HepG2 (cell line): Measurements from ENCODE around the gene PTK7. TPM values are rescaled to one million over a fixed set of nuclear protein-coding genes. Genes with fewer than 3 reads are reported as not detected.
A peak's percentile ranks its signal among the peaks of the same experiment; 100 is the strongest.

Experiments used
- ATAC-seq: fragments of 200-7000 bp; cut with Tn5 transposase; 3 replicates; pipeline ENCODE4 v1.9.1; 2020; ENCODE audit warnings: mild to moderate bottlenecking, moderate library complexity
- BruUV-seq: library from RNA; stranded (reverse); fragments of 400-500 nt; replicated peaks from 2 replicates; lab custom pipeline; 2021; lab: Mats Ljungman, UMichigan
- CTCF ChIA-PET: fragments of 300-600 bp; formaldehyde crosslinking; extraction: SDS; loops from one replicate; lab custom pipeline; 2021; ENCODE audit warnings: low total read pairs, inconsistent platforms, low intra/inter-chr PET ratio; lab: Yijun Ruan, JAX
- POLR2A ChIA-PET: fragments of 350-600 bp; sonication (Branson Sonifier 250); formaldehyde crosslinking; loops from one replicate; lab custom pipeline; 2020; ENCODE audit warnings: antibody characterized with exemption, inconsistent platforms; lab: Yijun Ruan, JAX
- DNase-seq: peaks from one replicate; pipeline ENCODE4 v3.0.0-alpha.2; 2015; ENCODE audit warnings: low spot score
- FAIRE-seq: peaks from 3 replicates; lab custom pipeline; 2011; peaks lifted over from hg19 to GRCh38; lab: Jason Lieb, UNC
- H2AFZ ChIP-seq: one replicate; pipeline ENCODE4 v1.6.1; 2011; ENCODE audit warnings: low read length, inconsistent platforms
- H3K27ac ChIP-seq: fragments of 300-600 bp; 3 replicates; pipeline ENCODE4 v1.8.0; 2011; ENCODE audit warnings: mixed run types, mild to moderate bottlenecking, mixed read lengths, low read length, inconsistent platforms; ENCODE audit not compliant: insufficient read depth; ENCODE audit errors: extremely low read length
- H3K27me3 ChIP-seq, 2 experiments: fragments of 200-600 bp in 1 of 2; 2 replicates in 1 of 2; 3 replicates in 1 of 2; pipeline versions ENCODE4 v1.6.0 to v1.8.0; 2011; ENCODE audit warnings: low read length in 2 of 2, mild to moderate bottlenecking in 2 of 2, moderate library complexity in 2 of 2, inconsistent platforms in 1 of 2; ENCODE audit not compliant: insufficient read depth in 2 of 2, control insufficient read depth in 1 of 2
- H3K36me3 ChIP-seq, 2 experiments: fragments of 200-600 bp in 1 of 2; replicated peaks in 1 of 2; 2 replicates in 1 of 2; 3 replicates in 1 of 2; pipeline versions ENCODE4 v1.5.1 to v1.8.0; 2011; ENCODE audit warnings: low read length in 2 of 2, inconsistent platforms in 1 of 2; ENCODE audit not compliant: insufficient read depth in 2 of 2, control insufficient read depth in 1 of 2
- H3K4me1 ChIP-seq: 2 replicates; pipeline ENCODE4 v1.5.1; 2012; ENCODE audit warnings: low read length, inconsistent platforms; ENCODE audit not compliant: insufficient read depth
- H3K4me2 ChIP-seq: 2 replicates; pipeline ENCODE4 v1.6.0; 2011; ENCODE audit warnings: low read depth, low read length, inconsistent platforms
- H3K4me3 ChIP-seq, 3 experiments: fragments of 200-600 bp in 1 of 3; sonication (generic), shearing (Covaris generic) in 1 of 3; replicated peaks in 1 of 3; 2 replicates each; pipeline ENCODE4 v1.5.1; 2011 to 2016; ENCODE audit warnings: low read length in 3 of 3, inconsistent platforms in 2 of 3, low read depth in 2 of 3, mild to moderate bottlenecking in 2 of 3, control low read depth in 1 of 3, mixed read lengths in 1 of 3; ENCODE audit not compliant: insufficient read depth in 1 of 3
- H3K79me2 ChIP-seq: one replicate; pipeline ENCODE4 v1.6.1; 2011; ENCODE audit warnings: low read length, inconsistent platforms; ENCODE audit not compliant: insufficient read depth
- H3K9ac ChIP-seq: 2 replicates; pipeline ENCODE4 v1.6.0; 2011; ENCODE audit warnings: mild to moderate bottlenecking, low read depth, low read length, inconsistent platforms; ENCODE audit not compliant: insufficient read depth
- H3K9me3 ChIP-seq: 2 replicates; pipeline ENCODE4 v1.5.1; 2012; ENCODE audit warnings: mild to moderate bottlenecking, low read length
- H4K20me1 ChIP-seq: 2 replicates; pipeline ENCODE4 v1.6.0; 2011; ENCODE audit warnings: inconsistent platforms, mild to moderate bottlenecking, low read length, moderate library complexity; ENCODE audit not compliant: insufficient read depth
- MBD4 ChIP-seq: IDR thresholded peaks from 2 replicates; pipeline ENCODE4 v1.6.1; 2012; ENCODE audit warnings: low read length, inconsistent platforms, borderline replicate concordance
- NRL ChIP-seq: sonication (generic); formaldehyde crosslinking; IDR thresholded peaks from 2 replicates; pipeline ENCODE4 v1.5.0; 2020; ENCODE audit warnings: missing genetic modification reagents, mild to moderate bottlenecking, moderate library complexity, borderline replicate concordance
- PPARG ChIP-seq: conservative IDR thresholded peaks from 2 replicates; pipeline ENCODE4 v1.6.1; 2016; ENCODE audit warnings: missing biosample characterization, missing genetic modification reagents
- SALL1 ChIP-seq: sonication (generic); formaldehyde crosslinking; IDR thresholded peaks from 2 replicates; pipeline ENCODE4 v1.8.0; 2022; ENCODE audit warnings: mild to moderate bottlenecking, missing genetic modification reagents
- TBX2 ChIP-seq: sonication (generic); formaldehyde crosslinking; IDR thresholded peaks from 2 replicates; pipeline ENCODE4 v1.5.0; 2020; ENCODE audit warnings: missing genetic modification reagents, mild to moderate bottlenecking, borderline replicate concordance
- ZBTB38 ChIP-seq: sonication (generic); formaldehyde crosslinking; IDR thresholded peaks from 2 replicates; pipeline ENCODE4 v1.5.1; 2020; ENCODE audit warnings: mild to moderate bottlenecking, missing genetic modification reagents
- ZNF317 ChIP-seq: sonication (generic); formaldehyde crosslinking; IDR thresholded peaks from 2 replicates; pipeline ENCODE4 v1.5.0; 2020; ENCODE audit warnings: mild to moderate bottlenecking, missing genetic modification reagents
- ZNF768 ChIP-seq: sonication (generic); formaldehyde crosslinking; IDR thresholded peaks from 2 replicates; pipeline ENCODE4 v1.4.0; 2020; ENCODE audit warnings: missing genetic modification reagents
- ZNF891 ChIP-seq: sonication (generic); formaldehyde crosslinking; IDR thresholded peaks from 2 replicates; pipeline ENCODE4 v1.5.0; 2020; ENCODE audit warnings: mild to moderate bottlenecking, missing genetic modification reagents
- WGBS: methylation state at CpG from one replicate; pipeline ENCODE4 v1.1.6; 2017; ENCODE audit warnings: low lambda C conversion rate; 5-methylcytosine and 5-hydroxymethylcytosine counted together
- in situ Hi-C: cut with HindIII; loops from 2 replicates; pipeline ENCODE4 v1.10.0; 2017; ENCODE audit warnings: low pct_unique_long_range_greater_than_20kb; ENCODE audit not compliant: extremely low pct_ligation_motif_present
- intact Hi-C: fragments of 100-400 bp; cut with micrococcal nuclease; formaldehyde crosslinking; loops from one replicate; pipeline ENCODE4 v1.10.0; 2022; ENCODE audit not compliant: unreplicated experiment
- polyA plus RNA-seq, 8 experiments: library from polyadenylated mRNA; depleted of rRNA in 3 of 8; stranded (reverse) in 7 of 8; unstranded in 1 of 8; fragments of >200 nt; fragmentation: Illumina TruSeq in 4 of 8; extraction: Trizol in 4 of 8; gene quantifications; 2 replicates each; pipeline versions ENCODE4 v1.2.1 to v1.2.3, GENCODE V29; 2011 to 2016; ENCODE audit warnings: low read depth in 4 of 8, missing spikeins in 1 of 8, mixed read lengths in 1 of 8; ENCODE audit not compliant: insufficient read depth in 1 of 8
- total RNA-seq, 5 experiments: library from RNA; depleted of rRNA; stranded (reverse); fragments of >200 nt; fragmentation: Illumina TruSeq; extraction: Trizol; gene quantifications; 2 replicates each; pipeline ENCODE4 v1.2.3, GENCODE V29; 2016; ENCODE audit warnings: low read depth in 1 of 5
- TF ChIP-seq, protein P1 (sequence below): sonication (generic); formaldehyde crosslinking; IDR thresholded peaks from 2 replicates; pipeline ENCODE4 v1.5.1; 2020; ENCODE audit warnings: mild to moderate bottlenecking, missing genetic modification reagents, moderate library complexity

PTK7 gene
- total and polyA plus RNA-seq, 2 of the 13 experiments (the other 11 are each of a cell fraction or from before 2014, with no cell fraction given): 98.5 to 99.8 TPM

DNA sequence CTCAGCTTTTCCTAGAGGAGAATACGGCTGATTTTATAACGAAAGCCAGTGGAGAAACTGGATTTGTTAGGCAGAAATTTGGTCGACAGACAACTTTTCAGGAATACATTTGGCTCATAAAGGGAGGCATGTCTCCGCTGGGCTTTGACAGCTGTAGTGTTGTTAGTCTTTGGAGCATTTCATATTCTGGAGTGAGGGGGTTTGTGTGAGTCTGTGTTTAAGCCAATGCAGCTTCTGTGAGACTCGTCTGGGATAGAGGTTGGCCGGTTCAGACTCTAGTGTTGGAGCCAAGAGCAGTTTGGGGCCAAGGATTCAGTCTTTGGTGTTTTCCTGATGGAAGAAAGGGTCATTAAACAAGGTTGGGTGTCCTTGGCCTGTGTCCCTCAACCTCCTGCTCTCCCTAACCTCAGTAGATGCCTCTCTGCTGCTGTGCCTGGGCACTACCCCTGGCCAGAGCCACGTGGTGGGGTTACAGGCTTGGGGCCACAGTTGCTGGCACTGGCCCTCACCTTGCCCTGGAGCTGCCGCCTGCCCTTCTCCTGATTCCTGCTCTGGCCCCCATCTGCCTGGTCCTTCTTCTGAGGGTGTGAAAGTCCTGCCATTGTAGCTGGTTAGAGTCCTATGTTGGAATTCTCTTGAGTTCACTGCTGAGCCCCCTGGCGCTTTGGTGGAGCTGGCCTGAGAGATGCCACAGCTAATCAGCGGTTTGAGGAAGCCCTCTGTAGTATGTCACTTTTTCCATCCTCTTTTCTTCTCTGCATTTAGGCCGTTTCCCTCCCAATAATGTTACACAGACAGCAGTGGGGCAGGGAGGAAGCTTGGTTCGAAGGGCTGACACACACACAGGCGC, 6.9 kb downstream of the PTK7 start:
- CTCF ChIA-PET: no interaction called here
- H3K4me1 ChIP-seq: peaks cover 74% of the 10 kb centered on the region
- no peak for FAIRE-seq
- H2AFZ ChIP-seq: no peak overlapping the region
- ATAC-seq: no peak
- POLR2A ChIA-PET: interaction anchor here (0.9 to 1.6 kb wide), 3 partner anchors 13 to 301 kb away, joined by 3 to 6 read pairs (median 4); partner anchors contain the start of genes BICRAL, KLC4 and MRPL2
- no peaks in the 10 kb centered on the region for H3K9me3 ChIP-seq
- H3K4me3 ChIP-seq: no peak overlapping the region
- in situ Hi-C loops (no loop called here), intact Hi-C loops (no loop called here)
- H3K36me3 ChIP-seq: no peaks in the 10 kb centered on the region; a peak in 1 of 5 replicates
- no peak overlapping the region for H3K4me2 ChIP-seq
- H3K27ac ChIP-seq: peak overlapping the region; percentile 6
- TF ChIP-seq SALL1 (CRISPR knock-in tag) (peak; percentile 14; the same call in 1 of the 2 replicates), TBX2 (CRISPR knock-in tag) (0 out of 2 replicates have a peak, but pooled peaks have one; percentile 16), ZNF317 (CRISPR knock-in tag) (no peak), NRL (CRISPR knock-in tag) (0 out of 2 replicates have a peak, but pooled peaks have one; percentile 37), ZBTB38 (0 out of 2 replicates have a peak, but pooled peaks have one; percentile 30), ZNF891 (CRISPR knock-in tag) (0 out of 2 replicates have a peak, but pooled peaks have one; percentile 32), MBD4 (no peak), PPARG (CRISPR knock-in tag) (no peak), ZNF768 (no peak)
- TF ChIP-seq, protein P1, sequence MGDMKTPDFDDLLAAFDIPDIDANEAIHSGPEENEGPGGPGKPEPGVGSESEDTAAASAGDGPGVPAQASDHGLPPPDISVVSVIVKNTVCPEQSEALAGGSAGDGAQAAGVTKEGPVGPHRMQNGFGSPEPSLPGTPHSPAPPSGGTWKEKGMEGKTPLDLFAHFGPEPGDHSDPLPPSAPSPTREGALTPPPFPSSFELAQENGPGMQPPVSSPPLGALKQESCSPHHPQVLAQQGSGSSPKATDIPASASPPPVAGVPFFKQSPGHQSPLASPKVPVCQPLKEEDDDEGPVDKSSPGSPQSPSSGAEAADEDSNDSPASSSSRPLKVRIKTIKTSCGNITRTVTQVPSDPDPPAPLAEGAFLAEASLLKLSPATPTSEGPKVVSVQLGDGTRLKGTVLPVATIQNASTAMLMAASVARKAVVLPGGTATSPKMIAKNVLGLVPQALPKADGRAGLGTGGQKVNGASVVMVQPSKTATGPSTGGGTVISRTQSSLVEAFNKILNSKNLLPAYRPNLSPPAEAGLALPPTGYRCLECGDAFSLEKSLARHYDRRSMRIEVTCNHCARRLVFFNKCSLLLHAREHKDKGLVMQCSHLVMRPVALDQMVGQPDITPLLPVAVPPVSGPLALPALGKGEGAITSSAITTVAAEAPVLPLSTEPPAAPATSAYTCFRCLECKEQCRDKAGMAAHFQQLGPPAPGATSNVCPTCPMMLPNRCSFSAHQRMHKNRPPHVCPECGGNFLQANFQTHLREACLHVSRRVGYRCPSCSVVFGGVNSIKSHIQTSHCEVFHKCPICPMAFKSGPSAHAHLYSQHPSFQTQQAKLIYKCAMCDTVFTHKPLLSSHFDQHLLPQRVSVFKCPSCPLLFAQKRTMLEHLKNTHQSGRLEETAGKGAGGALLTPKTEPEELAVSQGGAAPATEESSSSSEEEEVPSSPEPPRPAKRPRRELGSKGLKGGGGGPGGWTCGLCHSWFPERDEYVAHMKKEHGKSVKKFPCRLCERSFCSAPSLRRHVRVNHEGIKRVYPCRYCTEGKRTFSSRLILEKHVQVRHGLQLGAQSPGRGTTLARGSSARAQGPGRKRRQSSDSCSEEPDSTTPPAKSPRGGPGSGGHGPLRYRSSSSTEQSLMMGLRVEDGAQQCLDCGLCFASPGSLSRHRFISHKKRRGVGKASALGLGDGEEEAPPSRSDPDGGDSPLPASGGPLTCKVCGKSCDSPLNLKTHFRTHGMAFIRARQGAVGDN (CRISPR knock-in tag): peak; percentile 41; the same call in 1 of the 2 replicates
- peaks cover under 1% of the 10 kb centered on the region; the same call in 1 of the 2 replicates for H4K20me1 ChIP-seq
- WGBS: 91% methylated on average over 13 of the region's 13 CpGs
- H3K27me3 ChIP-seq: no peaks in the 10 kb centered on the region
- no peak overlapping the region for H3K9ac ChIP-seq
- no TSS peak for BruUV-seq
- H3K79me2 ChIP-seq: peaks cover 89% of the 10 kb centered on the region
- DNase-seq: no peak
